ENCODE results near the gene AAMP. TPM values are rescaled to one million over a fixed set of nuclear protein-coding genes. Genes with fewer than 3 reads are reported as not detected.

The AAMP gene
- total RNA-seq, 2 donors from 2014 or later, result 54.3 to 88.8 TPM

DNA sequence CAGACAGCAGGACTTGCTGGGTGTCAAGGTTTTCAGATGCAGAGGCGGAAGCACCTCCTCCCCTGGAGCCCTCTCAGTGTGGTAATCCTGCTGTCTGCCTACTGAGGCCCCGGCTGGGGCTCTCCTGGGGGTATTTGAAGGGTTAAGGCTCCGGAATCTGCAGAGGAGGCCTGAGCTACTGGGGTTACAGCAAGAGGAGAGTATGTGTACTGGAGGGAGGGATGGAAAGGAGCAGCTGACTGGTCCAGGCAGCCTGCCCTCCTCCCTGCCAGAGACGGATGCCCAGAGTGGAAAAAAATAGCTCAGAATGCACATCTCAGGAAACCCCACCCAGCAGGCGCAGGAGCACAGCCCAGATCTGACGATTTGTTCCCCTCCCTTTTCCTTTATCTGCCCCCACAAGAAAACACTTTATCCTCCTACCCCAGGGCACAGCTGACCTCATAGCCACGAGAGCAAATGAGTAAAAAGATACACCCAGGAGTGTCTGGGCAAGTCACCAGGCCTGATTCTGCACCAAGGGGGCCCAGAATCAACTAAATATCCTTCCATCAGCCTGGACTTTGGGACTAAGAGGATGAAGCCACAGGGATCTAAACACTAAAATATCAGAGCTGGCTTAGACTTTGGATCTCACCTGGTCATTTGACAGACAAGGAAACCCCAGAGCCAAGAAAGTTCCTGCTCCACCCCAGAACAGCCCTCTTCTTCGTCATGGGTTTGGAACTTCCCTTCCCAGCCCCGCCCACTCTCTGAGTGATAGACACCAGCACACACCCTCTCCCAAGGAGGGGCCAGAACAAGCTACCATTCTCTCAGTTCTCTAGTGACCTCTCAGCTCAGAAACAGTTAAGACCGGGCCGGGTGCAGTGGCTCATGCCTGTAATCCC is 16.9 kb upstream of the AAMP start:
- peaks cover 0 to 97% of the 10 kb centered on the region in 2 donors for H3K4me1 ChIP-seq
- DNase-seq (ENCODE audit: low spot score), result peak; percentile 98
- TF ChIP-seq, protein P1, sequence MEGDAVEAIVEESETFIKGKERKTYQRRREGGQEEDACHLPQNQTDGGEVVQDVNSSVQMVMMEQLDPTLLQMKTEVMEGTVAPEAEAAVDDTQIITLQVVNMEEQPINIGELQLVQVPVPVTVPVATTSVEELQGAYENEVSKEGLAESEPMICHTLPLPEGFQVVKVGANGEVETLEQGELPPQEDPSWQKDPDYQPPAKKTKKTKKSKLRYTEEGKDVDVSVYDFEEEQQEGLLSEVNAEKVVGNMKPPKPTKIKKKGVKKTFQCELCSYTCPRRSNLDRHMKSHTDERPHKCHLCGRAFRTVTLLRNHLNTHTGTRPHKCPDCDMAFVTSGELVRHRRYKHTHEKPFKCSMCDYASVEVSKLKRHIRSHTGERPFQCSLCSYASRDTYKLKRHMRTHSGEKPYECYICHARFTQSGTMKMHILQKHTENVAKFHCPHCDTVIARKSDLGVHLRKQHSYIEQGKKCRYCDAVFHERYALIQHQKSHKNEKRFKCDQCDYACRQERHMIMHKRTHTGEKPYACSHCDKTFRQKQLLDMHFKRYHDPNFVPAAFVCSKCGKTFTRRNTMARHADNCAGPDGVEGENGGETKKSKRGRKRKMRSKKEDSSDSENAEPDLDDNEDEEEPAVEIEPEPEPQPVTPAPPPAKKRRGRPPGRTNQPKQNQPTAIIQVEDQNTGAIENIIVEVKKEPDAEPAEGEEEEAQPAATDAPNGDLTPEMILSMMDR (IDR thresholded peaks at IDR 0.05), result no peak
- peaks cover 9% of the 10 kb centered on the region for H3K36me3 ChIP-seq
- H3K9me3 ChIP-seq, result no peaks in the 10 kb centered on the region
- H3K27me3 ChIP-seq, result no peaks in the 10 kb centered on the region
- H3K27ac ChIP-seq, result peak overlapping the region; percentile 96 to 100
- H3K4me3 ChIP-seq, result peak overlapping the region; percentile 49 to 50

DNA sequence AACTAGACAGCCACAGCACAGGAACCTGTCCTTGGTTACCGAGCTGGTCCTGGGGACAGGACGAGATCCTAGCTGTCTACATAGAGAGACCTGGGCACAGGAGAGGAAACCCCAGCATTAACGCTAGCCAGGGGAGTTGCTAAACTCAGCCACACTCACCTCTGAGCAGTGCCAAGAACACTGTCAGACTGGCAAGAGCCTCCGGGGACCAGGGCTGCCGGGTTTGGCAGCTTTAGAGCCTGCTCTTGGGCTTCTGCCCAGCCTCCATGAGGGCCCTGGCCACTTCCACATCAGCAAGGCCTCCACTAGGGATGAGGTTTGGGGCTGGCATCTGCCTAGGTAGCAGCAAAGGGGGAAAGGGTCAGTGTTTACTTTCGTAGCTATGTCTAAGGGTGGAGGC is 15.7 kb upstream of the AAMP start:
- H3K36me3 ChIP-seq, result peaks cover 19% of the 10 kb centered on the region
- peaks cover 0 to 93% of the 10 kb centered on the region in 2 donors for H3K4me1 ChIP-seq
- H3K27me3 ChIP-seq, result no peaks in the 10 kb centered on the region
- no peak for DNase-seq (ENCODE audit: low spot score)
- TF ChIP-seq, protein P1 (IDR thresholded peaks at IDR 0.05), result no peak
- peak overlapping the region; percentile 49 to 50 for H3K4me3 ChIP-seq
- peak overlapping the region; percentile 96 to 100 for H3K27ac ChIP-seq
- no peaks in the 10 kb centered on the region for H3K9me3 ChIP-seq

DNA sequence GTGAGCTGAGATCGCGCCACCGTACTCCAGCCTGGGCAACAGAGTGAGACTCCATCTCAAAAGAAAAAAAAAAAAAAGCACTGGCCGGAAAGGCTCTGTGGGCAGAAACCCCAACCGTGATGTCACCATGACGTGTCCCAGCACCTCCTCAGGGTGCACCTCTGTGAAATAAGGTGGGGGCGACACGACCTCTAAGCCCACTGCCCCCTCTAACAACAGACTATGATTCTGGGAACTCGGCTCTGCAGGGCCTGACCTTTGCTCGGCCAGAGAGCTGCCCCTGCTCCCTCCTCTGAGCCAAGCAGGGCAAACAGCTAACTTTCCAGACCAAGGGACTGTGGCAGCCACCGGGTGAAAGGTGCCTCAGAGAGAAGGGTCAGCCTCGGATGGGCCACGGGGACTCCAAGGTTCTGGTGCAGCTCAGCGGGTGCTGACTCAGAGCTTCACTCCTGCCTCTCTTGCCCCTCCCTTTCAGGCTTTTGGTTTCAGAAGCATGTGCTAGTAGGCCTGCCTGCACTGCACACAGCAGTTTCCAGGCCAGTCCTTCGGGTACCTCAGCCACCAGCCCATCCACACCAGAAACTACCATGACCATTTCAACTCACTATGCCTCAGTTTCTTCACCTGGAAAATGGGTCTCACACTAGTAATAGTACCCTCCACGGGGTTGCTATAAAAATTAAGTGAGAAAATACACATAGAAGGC is 14.3 kb upstream of the AAMP start:
- Histone ChIP-seq H3K4me1 (peaks cover 0 to 81% of the 10 kb centered on the region in 2 donors), H3K36me3 (peaks cover 33% of the 10 kb centered on the region), H3K9me3 (no peaks in the 10 kb centered on the region), H3K27me3 (no peaks in the 10 kb centered on the region), H3K27ac (peak overlapping the region; percentile 96 to 100), H3K4me3 (no peak overlapping the region)
- no peak for DNase-seq (ENCODE audit: low spot score)
- TF ChIP-seq, protein P1 (IDR thresholded peaks at IDR 0.05), result no peak

DNA sequence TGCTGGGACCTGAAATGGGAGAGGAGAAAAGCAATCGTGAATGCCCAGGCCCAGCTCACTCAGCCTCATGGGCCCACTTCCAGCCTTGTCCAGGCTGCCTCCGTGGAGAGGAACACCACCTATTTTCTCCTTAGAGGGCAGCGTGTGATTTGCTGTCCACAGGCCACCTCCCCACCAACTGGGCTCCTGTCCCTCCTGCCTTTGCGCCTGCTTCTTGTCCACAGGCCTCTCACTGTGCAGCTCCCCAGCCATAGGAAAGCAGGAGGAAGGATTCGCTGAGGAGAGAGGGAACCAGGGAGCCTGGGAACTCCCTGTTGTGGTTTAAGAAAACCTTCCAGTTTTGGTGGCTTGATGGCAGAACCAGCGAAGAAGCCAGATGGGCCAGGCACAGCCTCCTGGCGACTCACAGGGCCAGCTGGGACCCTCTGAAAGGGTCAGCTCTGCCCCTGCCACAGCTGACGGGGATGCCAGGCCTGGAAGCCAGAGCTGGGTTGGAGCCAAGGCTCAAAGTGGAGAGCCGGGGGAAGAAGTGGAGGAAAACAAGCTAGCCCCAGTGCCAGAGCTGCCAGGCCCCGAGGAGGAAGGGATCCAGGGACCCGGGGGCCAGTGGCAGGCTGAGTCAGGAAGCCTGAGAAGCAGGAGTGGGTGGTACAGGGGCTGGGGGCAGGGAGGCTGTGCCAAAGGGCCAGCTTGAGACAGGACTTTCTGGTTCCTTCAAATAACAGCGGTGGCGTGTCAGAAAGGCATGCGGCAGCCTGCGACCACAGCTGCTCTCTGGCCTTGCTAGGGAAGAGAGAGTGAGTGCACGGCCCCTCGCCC is 12.4 kb upstream of the AAMP start:
- H3K27ac ChIP-seq, result peak overlapping the region; percentile 96 to 100
- H3K27me3 ChIP-seq, result no peaks in the 10 kb centered on the region
- no peaks in the 10 kb centered on the region for H3K9me3 ChIP-seq
- TF ChIP-seq, protein P1 (IDR thresholded peaks at IDR 0.05), result no peak
- no peak overlapping the region for H3K4me3 ChIP-seq
- peaks cover 0 to 68% of the 10 kb centered on the region in 2 donors for H3K4me1 ChIP-seq
- no peak for DNase-seq (ENCODE audit: low spot score)
- peaks cover 52% of the 10 kb centered on the region for H3K36me3 ChIP-seq

DNA sequence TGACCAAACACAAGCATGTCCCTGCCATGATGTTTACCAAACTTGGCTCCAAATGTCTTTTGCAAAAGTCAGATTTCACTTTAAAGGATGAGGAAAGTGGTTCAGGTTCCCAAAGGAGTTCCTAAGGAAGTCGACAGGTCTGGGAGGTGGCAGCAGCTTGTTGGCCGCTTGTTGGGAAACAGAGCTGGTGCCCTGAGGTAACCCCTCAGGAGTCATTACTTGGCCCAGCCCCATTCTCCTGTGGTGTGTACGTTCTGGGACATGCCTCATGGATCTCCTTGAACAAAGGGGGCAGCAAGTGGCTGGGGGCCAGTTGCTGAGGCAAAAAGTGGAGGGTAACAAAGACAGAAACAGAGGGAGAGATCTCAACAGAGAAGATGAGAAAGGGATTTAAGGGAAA is 11.5 kb upstream of the AAMP start:
- Histone ChIP-seq H3K9me3 (no peaks in the 10 kb centered on the region), H3K4me3 (no peak overlapping the region), H3K27ac (peak overlapping the region; percentile 96 to 100), H3K4me1 (peaks cover 0 to 59% of the 10 kb centered on the region in 2 donors), H3K27me3 (no peaks in the 10 kb centered on the region), H3K36me3 (peaks cover 61% of the 10 kb centered on the region)
- DNase-seq (ENCODE audit: low spot score), result no peak
- TF ChIP-seq, protein P1 (IDR thresholded peaks at IDR 0.05), result no peak

Data from right atrium auricular region (tissue), 2 donors.